Activated B cell treated with CpG ODN at 0.5 μM for 24 hours (primary cell): Measurements from ENCODE around the gene HK2. TPM values are rescaled to one million over a fixed set of nuclear protein-coding genes. Genes with fewer than 3 reads are reported as not detected.
"Not testable (repeated sequence)": the region's sequence is repeated elsewhere in the genome, so short reads cannot be mapped to it uniquely, and the experiment has no call there.

Source experiments
- ATAC-seq: fragments of 200-7000 bp; cut with Tn5 transposase; one replicate; pipeline ENCODE4 v1.10.0; 2021; ENCODE audit warnings: low read depth, mild to moderate bottlenecking, moderate library complexity
- CTCF ChIA-PET: fragments of 350-600 bp; sonication (Branson Sonifier 250); formaldehyde crosslinking; loops from one replicate; lab custom pipeline; 2021; ENCODE audit warnings: antibody characterized with exemption; lab: Charles Lee
- POLR2A ChIA-PET: fragments of 350-600 bp; sonication (Branson Sonifier 250); formaldehyde crosslinking; loops from one replicate; lab custom pipeline; 2021; ENCODE audit warnings: antibody characterized with exemption; lab: Charles Lee
- DNase-seq: peaks from one replicate; pipeline ENCODE4 v3.0.0; 2022
- H3K27ac Mint-ChIP-seq: one replicate; pipeline ENCODE4 v1.8.0; 2020; ENCODE audit warnings: mixed read lengths
- H3K27me3 Mint-ChIP-seq: one replicate; pipeline ENCODE4 v1.8.0; 2021; ENCODE audit warnings: mixed read lengths
- H3K36me3 Mint-ChIP-seq: one replicate; pipeline ENCODE4 v1.8.0; 2021; ENCODE audit warnings: low read depth, mixed read lengths
- H3K4me1 Mint-ChIP-seq: one replicate; pipeline ENCODE4 v1.8.0; 2021; ENCODE audit warnings: mixed read lengths
- H3K4me3 Mint-ChIP-seq: one replicate; pipeline ENCODE4 v1.8.0; 2020; ENCODE audit warnings: mild to moderate bottlenecking, mixed read lengths
- H3K9me3 Mint-ChIP-seq: one replicate; pipeline ENCODE4 v1.8.0; 2020; ENCODE audit warnings: mixed read lengths
- intact Hi-C: fragments of 100-400 bp; cut with micrococcal nuclease; formaldehyde crosslinking; loops from one replicate; pipeline ENCODE4 v1.15.1; 2024
- total RNA-seq: library from RNA; stranded (reverse); gene quantifications from 2 replicates; pipeline ENCODE4 v1.2.3, GENCODE V29; 2022
- TF ChIP-seq, protein P1 (sequence below): fragments of 200-600 bp; IDR thresholded peaks from one replicate; pipeline ENCODE4 v1.8.0; 2022; ENCODE audit warnings: antibody characterized with exemption, mild to moderate bottlenecking

HK2 gene
- total RNA-seq, 1 donor from 2014 or later, result 15.3 TPM

- no peak for DNase-seq
- Mint-ChIP-seq H3K4me1 (no peaks in the 10 kb centered on the region), H3K27me3 (no peaks in the 10 kb centered on the region), H3K4me3 (no peak overlapping the region), H3K27ac (no peak overlapping the region), H3K9me3 (peaks cover 11% of the 10 kb centered on the region), H3K36me3 (peaks cover 74% of the 10 kb centered on the region)
- no peak for ATAC-seq
- ChIA-PET CTCF (no interaction called here), POLR2A (no interaction called here)
- intact Hi-C loops, result no loop called here
- TF ChIP-seq, protein P1, sequence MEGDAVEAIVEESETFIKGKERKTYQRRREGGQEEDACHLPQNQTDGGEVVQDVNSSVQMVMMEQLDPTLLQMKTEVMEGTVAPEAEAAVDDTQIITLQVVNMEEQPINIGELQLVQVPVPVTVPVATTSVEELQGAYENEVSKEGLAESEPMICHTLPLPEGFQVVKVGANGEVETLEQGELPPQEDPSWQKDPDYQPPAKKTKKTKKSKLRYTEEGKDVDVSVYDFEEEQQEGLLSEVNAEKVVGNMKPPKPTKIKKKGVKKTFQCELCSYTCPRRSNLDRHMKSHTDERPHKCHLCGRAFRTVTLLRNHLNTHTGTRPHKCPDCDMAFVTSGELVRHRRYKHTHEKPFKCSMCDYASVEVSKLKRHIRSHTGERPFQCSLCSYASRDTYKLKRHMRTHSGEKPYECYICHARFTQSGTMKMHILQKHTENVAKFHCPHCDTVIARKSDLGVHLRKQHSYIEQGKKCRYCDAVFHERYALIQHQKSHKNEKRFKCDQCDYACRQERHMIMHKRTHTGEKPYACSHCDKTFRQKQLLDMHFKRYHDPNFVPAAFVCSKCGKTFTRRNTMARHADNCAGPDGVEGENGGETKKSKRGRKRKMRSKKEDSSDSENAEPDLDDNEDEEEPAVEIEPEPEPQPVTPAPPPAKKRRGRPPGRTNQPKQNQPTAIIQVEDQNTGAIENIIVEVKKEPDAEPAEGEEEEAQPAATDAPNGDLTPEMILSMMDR, result no peak
Measured at GRCh38 chr2:74891136-74891764, 57.3 kb downstream of the HK2 start.

DNA sequence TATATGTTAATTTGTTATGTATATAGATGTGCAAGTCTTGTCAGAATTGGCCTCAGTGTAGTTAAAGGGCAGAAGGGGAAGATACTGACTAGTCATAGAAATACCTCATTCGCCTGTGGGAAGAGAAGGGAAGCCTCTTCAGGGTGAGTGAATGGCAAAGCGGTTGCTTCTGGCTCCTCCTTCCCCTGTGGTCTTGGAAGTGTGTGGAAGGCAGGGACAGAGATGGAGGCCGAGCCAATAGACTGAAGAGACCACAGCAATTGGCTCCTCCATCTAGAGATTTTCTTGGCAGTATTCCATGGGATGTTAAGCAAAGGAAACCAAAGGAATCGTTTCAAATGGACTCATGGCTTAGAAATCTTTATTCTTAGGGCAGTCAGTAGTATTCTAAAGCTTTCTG, 57.9 kb downstream of the HK2 start:
- CTCF ChIA-PET, POLR2A ChIA-PET, ATAC-seq, H3K4me1 Mint-ChIP-seq, H3K27ac Mint-ChIP-seq, intact Hi-C loops, H3K27me3 Mint-ChIP-seq, H3K4me3 Mint-ChIP-seq, DNase-seq: not testable (repeated sequence)
- Mint-ChIP-seq H3K36me3 (peaks cover 68% of the 10 kb centered on the region), H3K9me3 (peaks cover 11% of the 10 kb centered on the region)

DNA sequence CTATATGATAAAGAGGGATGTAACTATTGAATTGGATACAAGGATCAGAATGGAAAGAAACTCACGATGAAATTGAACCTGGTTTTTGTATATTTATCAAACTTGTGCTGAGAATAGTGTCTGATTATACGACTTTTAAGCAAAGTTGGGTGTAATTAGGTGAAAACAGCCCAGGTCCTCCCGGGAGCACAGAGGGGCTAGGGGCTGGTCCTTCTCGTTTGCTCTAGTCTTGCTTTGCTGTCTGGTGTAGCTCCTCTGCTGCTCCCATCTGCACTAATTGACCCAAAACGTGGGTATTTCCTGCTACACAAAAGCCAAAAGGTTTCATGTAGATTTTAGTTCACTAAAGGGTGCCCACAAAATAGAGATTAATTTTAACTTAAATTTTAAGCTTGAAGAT, 58.7 kb downstream of the HK2 start:
- TF ChIP-seq, protein P1, result no peak
- ChIA-PET POLR2A (no interaction called here), CTCF (no interaction called here)
- Mint-ChIP-seq H3K9me3 (peaks cover 11% of the 10 kb centered on the region), H3K36me3 (peaks cover 61% of the 10 kb centered on the region), H3K27me3 (no peaks in the 10 kb centered on the region), H3K4me3 (no peak overlapping the region), H3K27ac (no peak overlapping the region), H3K4me1 (no peaks in the 10 kb centered on the region)
- ATAC-seq (no peak), DNase-seq (no peak)
- intact Hi-C loops, result no loop called here

- H3K4me3 Mint-ChIP-seq, result no peak overlapping the region
- intact Hi-C loops, result no loop called here
- TF ChIP-seq, protein P1, result no peak
- H3K4me1 Mint-ChIP-seq, result no peaks in the 10 kb centered on the region
- no peaks in the 10 kb centered on the region for H3K27me3 Mint-ChIP-seq
- ChIA-PET CTCF (no interaction called here), POLR2A (no interaction called here)
- H3K27ac Mint-ChIP-seq, result no peak overlapping the region
- H3K36me3 Mint-ChIP-seq, result peaks cover 53% of the 10 kb centered on the region
- DNase-seq, result no peak
- H3K9me3 Mint-ChIP-seq, result peaks cover 13% of the 10 kb centered on the region
- no peak for ATAC-seq
Measured at GRCh38 chr2:74893332-74893731, 59.4 kb downstream of the HK2 start.

DNA sequence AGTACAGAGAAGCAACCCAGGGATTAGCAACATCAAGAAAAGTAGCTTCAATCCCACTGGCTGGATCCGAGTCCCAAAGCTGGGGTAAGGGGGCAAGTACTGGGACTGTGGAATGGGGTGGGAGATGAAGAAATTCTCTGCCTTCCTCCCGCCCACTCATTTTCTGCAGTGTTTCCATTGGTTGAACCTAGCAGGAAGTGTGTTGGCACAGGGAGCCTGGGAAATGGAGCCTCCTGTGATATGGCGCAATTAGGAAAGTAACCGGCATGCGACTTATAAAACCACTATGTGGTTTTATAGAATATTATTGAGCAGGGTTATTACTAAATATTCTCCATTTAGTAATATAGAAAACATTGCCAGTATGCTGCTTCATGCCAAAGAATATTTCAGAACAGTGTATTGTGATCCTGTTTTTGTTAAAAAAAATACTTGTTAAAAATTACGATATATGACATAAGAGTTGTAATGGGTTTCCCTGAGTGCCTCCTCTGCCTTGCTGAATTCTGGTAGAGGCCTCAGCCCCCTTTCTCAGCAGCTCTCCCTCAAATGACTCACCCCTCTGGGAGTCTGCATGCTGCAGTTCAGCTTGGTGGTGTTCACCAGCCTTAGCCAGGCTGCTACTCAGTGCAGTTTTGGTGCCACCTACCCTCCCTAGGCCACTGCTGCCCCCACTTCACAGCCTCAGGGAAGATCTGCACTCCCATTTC, 60.5 kb downstream of the HK2 start:
- TF ChIP-seq, protein P1, result no peak
- Mint-ChIP-seq H3K4me1 (no peaks in the 10 kb centered on the region), H3K27me3 (no peaks in the 10 kb centered on the region), H3K27ac (no peak overlapping the region), H3K36me3 (peaks cover 42% of the 10 kb centered on the region), H3K9me3 (peaks cover 13% of the 10 kb centered on the region), H3K4me3 (no peak overlapping the region)
- ChIA-PET POLR2A (no interaction called here), CTCF (no interaction called here)
- intact Hi-C loops, result no loop called here
- ATAC-seq, result no peak
- DNase-seq, result no peak
